ENCODE data around the gene DNPH1. TPM values are rescaled to one million over a fixed set of nuclear protein-coding genes. Genes with fewer than 3 reads are reported as not detected.

The DNPH1 gene
- total and polyA plus RNA-seq, 2 of the 8 experiments (the other 6 are each of a cell fraction or from before 2014, with no cell fraction given) = 33.9 to 134 TPM

DNA sequence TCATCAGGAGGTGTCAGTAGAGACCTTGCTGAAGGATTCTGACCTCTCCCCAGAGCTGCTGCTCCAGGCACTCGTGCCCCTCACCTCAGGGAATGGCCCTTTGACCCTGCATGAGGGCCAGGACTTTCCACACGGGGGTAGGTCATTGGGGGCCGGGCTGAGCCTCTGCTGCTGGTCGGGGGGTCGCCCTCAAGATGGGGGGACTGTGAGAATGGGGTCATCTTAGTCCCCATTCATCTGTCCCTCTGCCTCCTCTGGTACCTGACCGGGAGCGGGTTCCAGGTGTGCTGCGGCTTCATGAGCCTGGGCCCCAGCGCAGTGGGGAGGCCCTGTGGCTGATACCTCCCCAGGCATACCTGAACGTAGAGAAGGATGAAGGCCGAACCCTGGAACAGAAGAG lies 15.8 kb downstream of the DNPH1 start (continued):
- TF ChIP-seq, protein P1, sequence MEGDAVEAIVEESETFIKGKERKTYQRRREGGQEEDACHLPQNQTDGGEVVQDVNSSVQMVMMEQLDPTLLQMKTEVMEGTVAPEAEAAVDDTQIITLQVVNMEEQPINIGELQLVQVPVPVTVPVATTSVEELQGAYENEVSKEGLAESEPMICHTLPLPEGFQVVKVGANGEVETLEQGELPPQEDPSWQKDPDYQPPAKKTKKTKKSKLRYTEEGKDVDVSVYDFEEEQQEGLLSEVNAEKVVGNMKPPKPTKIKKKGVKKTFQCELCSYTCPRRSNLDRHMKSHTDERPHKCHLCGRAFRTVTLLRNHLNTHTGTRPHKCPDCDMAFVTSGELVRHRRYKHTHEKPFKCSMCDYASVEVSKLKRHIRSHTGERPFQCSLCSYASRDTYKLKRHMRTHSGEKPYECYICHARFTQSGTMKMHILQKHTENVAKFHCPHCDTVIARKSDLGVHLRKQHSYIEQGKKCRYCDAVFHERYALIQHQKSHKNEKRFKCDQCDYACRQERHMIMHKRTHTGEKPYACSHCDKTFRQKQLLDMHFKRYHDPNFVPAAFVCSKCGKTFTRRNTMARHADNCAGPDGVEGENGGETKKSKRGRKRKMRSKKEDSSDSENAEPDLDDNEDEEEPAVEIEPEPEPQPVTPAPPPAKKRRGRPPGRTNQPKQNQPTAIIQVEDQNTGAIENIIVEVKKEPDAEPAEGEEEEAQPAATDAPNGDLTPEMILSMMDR (IDR thresholded peaks at IDR 0.05; ENCODE audit: control extremely low read depth in 1 of 3, insufficient read depth in 1 of 3, low read depth in 1 of 3, low read length in 3 of 3) = no peak
- TF ChIP-seq SP4 (IDR thresholded peaks at IDR 0.05; ENCODE audit: low read length) (no peak), POLR2A (IDR thresholded peaks at IDR 0.05; ENCODE audit: control extremely low read depth in 1 of 2, low read depth in 2 of 2, low read length in 2 of 2) (no peak), GTF2F1 (IDR thresholded peaks at IDR 0.05; ENCODE audit: borderline replicate concordance, low read depth, low read length) (no peak), SAP30 (IDR thresholded peaks at IDR 0.05; ENCODE audit: insufficient read depth, insufficient replicate concordance, low read length) (no peak), SUZ12 (IDR thresholded peaks at IDR 0.05; ENCODE audit: low read length) (no peak)
